HCEC 1CT (cell line): ENCODE data around the gene ARID3B.
"Not testable (repeated sequence)": the region's sequence is repeated elsewhere in the genome, so short reads cannot be mapped to it uniquely, and the experiment has no call there.

Experiments
- DNase-seq: peaks from one replicate; pipeline ENCODE4 v3.0.0-alpha.2; 2017

The ARID3B gene

GRCh38 chr15:74578496-74578994 lies 37.5 kb downstream of the ARID3B start:
- no peak for DNase-seq

DNA sequence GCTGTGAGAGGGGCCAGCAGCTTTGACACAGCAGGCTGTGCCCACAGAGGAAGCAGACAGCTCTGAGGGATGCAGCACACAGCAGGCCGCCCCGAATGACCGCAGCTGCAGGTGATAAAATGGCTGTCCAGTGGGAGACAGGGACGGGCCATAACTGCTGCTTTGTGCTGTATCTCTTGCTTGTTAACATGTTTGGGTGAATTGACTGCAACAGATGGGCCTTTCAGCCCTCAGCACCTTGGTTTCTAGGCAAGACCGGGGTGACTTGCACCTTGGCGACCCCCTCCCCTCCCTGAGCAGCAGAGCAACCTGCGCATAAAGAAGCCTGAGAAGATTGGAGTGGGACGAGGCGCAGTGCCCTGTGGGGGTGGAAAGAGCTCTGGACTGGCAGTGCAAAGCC lies 38.0 kb downstream of the ARID3B start:
- no peak for DNase-seq

DNA sequence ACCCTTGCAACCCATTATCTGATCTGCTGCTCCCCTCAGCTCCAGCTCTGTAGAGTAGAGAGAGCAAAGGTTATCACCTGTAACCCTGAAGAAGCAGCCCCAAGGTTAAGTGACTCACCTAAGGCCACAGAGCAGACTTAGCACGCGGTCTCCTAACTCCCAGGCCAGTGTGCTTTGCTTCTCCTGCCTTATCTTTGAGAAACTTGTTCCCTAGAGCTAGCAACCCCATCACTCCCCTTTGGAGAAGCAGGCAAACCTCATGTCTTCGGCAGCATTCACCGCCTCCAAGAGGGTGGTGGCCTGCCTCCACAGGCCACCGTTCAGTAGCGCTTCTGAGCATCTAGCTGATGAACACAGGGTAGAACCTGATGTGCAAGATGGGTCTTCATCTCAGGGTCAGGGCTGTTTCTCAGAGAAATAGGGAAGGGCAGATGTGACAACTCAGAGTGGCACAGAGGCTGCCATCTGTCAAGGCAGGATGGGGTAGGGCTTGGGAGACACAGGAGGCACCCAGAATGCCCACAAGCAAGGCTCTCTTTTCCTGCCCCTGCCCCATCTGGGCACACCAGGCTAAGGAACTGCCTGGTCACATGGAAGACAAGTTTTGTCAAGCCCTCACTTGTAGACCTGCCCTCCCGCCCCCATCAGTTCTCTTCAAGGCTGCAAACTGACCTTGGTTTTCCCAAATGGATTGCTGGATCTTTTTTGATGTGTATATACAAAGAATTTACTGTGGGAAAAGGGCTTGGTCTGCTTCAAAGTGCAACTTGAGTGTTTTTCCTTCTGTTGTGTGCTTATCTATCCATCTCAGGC lies 39.7 kb downstream of the ARID3B start:
- no peak for DNase-seq

GRCh38 chr15:74584204-74584603 lies 43.2 kb downstream of the ARID3B start:
- DNase-seq = no peak

- no peak for DNase-seq
Measured at GRCh38 chr15:74584779-74585178, 43.8 kb downstream of the ARID3B start.

DNA sequence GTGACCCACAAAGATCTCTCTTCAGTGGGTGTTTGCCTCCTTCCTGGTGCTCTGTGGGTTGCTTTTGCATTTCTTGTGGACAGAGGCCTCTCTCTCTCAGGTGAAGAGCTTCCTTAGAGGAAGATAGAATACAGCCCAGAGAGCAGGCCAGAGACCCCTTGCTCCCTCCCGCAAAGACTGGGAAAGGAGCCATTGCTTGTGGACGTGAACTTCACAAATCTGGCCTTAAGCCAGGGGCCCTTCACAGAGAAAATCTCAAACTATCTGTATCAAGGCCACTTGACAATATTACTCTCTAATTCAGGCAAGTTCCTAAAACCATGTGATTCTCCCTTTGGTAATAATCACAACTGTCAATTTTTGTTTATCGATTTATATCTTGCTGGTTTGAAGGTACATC lies 44.2 kb downstream of the ARID3B start:
- no peak for DNase-seq

GRCh38 chr15:74585857-74586256 lies 44.8 kb downstream of the ARID3B start:
- DNase-seq = no peak

- DNase-seq = no peak
Measured at GRCh38 chr15:74589826-74590225, 48.8 kb downstream of the ARID3B start.

DNA sequence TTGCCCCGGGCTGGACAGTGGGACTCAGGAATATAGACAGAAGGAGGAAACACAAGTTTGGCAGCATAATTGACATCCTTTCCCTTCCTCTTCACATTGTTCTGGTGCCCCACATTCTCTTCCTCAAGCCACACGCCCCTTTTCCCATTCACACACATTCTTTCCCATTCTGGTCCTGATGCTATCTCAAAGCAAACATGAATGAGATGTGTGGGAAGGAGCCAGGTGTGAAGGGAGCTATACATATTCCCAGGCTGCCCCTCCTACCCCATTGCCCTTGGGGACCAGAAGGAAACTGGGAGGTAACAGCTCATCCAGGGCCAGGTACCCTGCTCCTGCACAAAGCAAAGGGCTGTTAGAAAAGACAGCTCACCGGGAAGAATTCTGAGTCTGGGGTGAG lies 51.2 kb downstream of the ARID3B start:
- no peak for DNase-seq

DNA sequence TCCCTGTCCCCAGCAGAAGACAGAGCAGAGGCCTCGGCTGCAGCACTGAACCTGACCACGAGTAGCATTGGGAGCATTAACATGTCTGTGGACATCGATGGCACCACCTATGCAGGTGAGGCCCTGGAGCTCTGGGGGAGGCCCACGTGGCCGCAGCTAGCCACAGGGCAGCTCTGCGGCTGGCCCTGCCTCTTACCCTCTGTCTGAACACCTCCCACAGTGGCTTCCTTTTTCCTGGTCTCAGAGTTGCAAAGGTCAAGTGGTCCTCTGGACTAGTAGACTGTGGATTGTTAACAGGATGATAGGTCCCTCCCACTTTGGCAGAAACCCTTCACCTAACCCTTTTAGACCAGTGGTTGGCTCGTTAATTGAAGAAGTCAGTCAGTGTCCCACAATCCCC lies 52.1 kb downstream of the ARID3B start:
- DNase-seq = no peak

- no peak for DNase-seq
Measured at GRCh38 chr15:74594455-74594854, 53.4 kb downstream of the ARID3B start.

GRCh38 chr15:74595271-74595670 lies 54.3 kb downstream of the ARID3B start:
- DNase-seq = no peak

- not testable (repeated sequence) for DNase-seq
Measured at GRCh38 chr15:74596736-74597135, 55.7 kb downstream of the ARID3B start.

GRCh38 chr15:74597146-74597705 lies 56.2 kb downstream of the ARID3B start:
- DNase-seq = not testable (repeated sequence)

DNA sequence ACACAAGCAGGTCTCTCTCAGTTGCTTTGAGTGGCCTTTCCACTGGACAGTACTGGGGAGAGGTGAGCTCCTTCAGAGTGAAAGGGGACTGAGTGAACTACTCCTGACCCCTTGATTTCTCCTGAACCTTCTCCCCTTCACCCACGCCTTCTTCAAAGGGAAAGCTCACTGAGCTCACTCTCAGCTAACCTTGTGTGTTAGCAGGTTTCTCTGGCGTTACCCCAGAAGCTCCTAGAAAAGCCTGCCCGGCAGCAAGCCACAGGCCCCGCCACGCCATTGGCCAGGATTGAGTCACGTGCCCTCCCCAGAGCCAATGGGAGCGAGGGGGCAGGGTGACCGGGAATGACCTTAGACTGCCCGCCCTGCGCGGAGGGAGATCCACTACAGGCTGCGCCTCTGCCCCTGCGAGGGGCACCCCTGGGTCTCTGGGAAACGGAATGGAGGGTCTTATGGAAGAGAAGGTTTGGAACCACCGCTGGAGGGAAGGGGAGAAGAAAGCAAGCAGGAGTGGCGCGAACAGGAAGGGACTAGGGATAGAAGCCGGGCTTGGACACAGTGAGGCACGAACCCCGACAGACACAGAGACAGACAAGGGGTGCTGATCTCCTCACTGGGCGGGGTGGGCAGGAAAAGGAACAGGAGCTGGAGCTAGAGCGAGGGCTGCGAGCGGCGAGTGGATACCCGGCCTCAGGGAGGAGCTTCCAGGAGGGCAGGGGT lies 57.3 kb downstream of the ARID3B start:
- peak; percentile 84 for DNase-seq

GRCh38 chr15:74599156-74599555 lies 58.1 kb downstream of the ARID3B start:
- no peak for DNase-seq

DNA sequence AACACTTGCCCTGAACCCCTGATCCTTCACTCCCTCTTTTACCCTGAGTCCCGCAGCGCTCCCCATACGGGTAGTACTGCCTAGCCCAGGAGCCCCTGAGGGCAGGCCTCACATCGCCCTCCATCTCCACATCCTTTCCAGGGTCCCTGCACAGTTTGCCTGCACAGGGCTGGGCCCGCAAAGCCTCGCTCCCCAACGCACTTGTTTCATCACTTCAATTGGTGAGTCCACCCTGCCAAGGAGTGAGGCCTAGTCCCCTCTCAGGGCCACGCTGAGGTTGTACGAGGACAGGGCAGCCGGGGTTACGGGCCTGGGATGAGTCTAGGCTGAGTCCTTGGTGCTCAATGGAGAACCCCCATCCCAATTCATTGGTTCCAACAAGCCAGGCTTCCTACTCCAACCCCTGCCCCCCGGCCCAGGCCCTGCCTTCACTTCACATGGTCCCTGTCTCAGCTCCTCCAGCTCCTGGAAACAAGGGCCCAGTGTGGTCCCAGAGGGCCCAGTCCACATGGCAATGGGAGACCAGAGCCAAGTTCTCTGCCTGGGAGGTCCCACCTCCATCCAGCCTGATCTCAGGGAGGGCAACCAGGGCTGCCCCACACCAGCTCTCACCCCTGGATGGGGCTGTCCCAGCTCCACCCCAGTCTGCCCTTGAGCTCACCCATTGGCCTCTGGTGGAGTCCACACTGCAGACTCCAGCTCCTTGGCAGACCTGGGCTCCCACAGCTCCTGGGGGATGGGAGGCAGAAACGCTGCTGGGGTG lies 62.2 kb downstream of the ARID3B start:
- no peak for DNase-seq

GRCh38 chr15:74603789-74604705 lies 63.0 kb downstream of the ARID3B start:
- no peak for DNase-seq

DNA sequence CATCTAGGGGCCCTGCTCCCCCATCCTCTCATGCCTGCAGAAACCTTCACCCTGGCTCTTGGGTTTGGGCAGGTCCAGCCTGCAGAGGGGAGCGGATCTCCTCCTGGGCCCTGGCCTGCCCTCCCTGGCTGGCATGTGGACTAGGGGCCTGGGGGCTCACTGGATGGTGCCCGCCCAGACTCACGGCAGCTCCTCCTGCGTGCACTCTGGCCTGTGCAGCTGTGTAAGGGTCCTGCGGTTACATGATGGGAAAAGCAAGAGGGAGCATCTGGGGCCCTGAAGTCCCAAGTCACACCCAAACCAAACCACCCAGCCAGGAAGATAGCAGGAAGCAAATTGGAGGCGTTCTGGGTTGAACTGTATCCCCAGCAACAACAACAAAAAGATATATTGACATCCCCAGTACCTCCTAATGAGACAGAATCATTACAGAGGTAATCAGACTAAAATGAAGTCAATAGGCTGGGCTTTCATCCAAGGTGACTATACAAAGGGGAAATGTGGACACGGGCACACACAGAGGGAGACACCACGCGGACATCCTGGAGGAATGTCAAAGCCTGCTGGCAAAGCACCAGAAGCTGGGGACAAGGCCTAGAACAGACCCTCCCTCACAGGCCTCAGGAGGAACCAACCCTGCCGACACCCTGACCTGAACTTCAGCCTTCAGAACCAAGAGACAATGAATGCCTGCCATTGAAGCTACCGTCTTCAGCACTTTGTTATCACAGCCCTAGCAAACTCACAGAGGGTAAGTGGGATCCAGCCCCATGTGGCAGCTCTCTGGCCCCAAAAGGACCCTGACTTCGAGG lies 64.2 kb downstream of the ARID3B start:
- no peak for DNase-seq

GRCh38 chr15:74605795-74606150 lies 64.8 kb downstream of the ARID3B start:
- DNase-seq = no peak

- no peak for DNase-seq
Measured at GRCh38 chr15:74608786-74609185, 67.8 kb downstream of the ARID3B start.
